DMS53 treated with DMSO at 0.1 percent for 48 hours (cell line): Measurements from ENCODE around the gene GPR183.
"Not testable (repeated sequence)": the region's sequence is repeated elsewhere in the genome, so short reads cannot be mapped to it uniquely, and the experiment has no call there.

ENCODE experiments used
- DNase-seq: peaks from one replicate; lab custom pipeline; 2025; ENCODE audit not compliant: unreplicated experiment; lab: John Stamatoyannopoulos, UW

The GPR183 gene

GRCh38 chr13:99249606-99250005, 57.6 kb downstream of the GPR183 start:
- not testable (repeated sequence) for DNase-seq

GRCh38 chr13:99249178-99249577, 58.0 kb downstream of the GPR183 start:
- not testable (repeated sequence) for DNase-seq

- DNase-seq, result no peak
Measured at GRCh38 chr13:99246100-99246499, 61.1 kb downstream of the GPR183 start.
